NB4 (cell line): ENCODE results near the gene NEMP2.

ENCODE experiments used
- DNase-seq: peaks from one replicate; pipeline ENCODE4 v3.0.0; 2010; ENCODE audit warnings: low read depth
- H3K4me3 ChIP-seq: one replicate; pipeline ENCODE4 v1.5.1; 2011; ENCODE audit warnings: mild to moderate bottlenecking, low read depth, low read length, moderate library complexity
- CTCF ChIP-seq: IDR thresholded peaks from one replicate; pipeline ENCODE4 v1.5.1; 2012; ENCODE audit warnings: low read depth, low read length
- MAX ChIP-seq: IDR thresholded peaks from 2 replicates; pipeline ENCODE4 v1.6.1; 2011; ENCODE audit warnings: low read depth, low read length
- MYC ChIP-seq: IDR thresholded peaks from 2 replicates; pipeline ENCODE4 v1.6.1; 2011; ENCODE audit warnings: low read depth, low read length
- POLR2A ChIP-seq: IDR thresholded peaks from 2 replicates; pipeline ENCODE4 v1.6.1; 2011; ENCODE audit warnings: mild to moderate bottlenecking; ENCODE audit not compliant: insufficient read length; ENCODE audit errors: extremely low read depth

NEMP2 gene

GRCh38 chr2:190579058-190579410 is 44.5 kb upstream of the NEMP2 start:
- TF ChIP-seq POLR2A (no peak), MYC (no peak), MAX (no peak), CTCF (no peak)

GRCh38 chr2:190578158-190579057 is 43.9 kb upstream of the NEMP2 start:
- peak; percentile 72 for DNase-seq
- TF ChIP-seq CTCF = no peak
- TF ChIP-seq POLR2A = no peak
- no peak for TF ChIP-seq MAX
- no peak for TF ChIP-seq MYC
- no peak overlapping the region for H3K4me3 ChIP-seq

More at GRCh38 chr2:190579058-190579410, 44.5 kb upstream of the NEMP2 start:
- no peak overlapping the region for H3K4me3 ChIP-seq
- no peak for DNase-seq

- no peak for TF ChIP-seq POLR2A
- no peak for TF ChIP-seq MYC
- TF ChIP-seq MAX = no peak
- TF ChIP-seq CTCF = no peak
- DNase-seq = no peak
- no peak overlapping the region for H3K4me3 ChIP-seq
These were observed 42.1 kb upstream of the NEMP2 start for GRCh38 chr2:190576573-190576972.

DNA sequence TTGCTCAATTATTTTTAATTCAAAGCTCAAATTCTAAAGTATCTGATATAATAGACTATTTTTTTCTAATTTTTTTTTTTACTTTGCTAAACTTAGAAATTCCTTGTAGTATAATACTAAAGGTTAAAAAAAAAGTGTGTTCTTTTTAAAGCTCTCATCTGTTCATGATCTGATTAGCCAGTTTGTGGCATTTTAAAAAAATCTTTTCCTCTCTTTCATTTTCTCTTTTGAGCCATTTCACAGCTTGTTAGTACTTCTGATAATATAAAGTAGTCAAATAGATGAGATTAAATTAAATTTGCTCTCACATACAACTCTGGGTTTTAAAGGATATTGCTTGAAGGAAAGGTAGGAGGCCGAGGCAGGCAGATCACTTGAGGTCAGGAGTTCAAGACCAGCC is 40.7 kb upstream of the NEMP2 start:
- no peak for DNase-seq
- H3K4me3 ChIP-seq = no peak overlapping the region
- TF ChIP-seq MYC (no peak), CTCF (no peak), MAX (no peak), POLR2A (no peak)

- H3K4me3 ChIP-seq = no peak overlapping the region
- DNase-seq = no peak
- TF ChIP-seq CTCF (no peak), MYC (no peak), POLR2A (no peak), MAX (no peak)
These were observed 39.6 kb upstream of the NEMP2 start for GRCh38 chr2:190574169-190574568.

DNA sequence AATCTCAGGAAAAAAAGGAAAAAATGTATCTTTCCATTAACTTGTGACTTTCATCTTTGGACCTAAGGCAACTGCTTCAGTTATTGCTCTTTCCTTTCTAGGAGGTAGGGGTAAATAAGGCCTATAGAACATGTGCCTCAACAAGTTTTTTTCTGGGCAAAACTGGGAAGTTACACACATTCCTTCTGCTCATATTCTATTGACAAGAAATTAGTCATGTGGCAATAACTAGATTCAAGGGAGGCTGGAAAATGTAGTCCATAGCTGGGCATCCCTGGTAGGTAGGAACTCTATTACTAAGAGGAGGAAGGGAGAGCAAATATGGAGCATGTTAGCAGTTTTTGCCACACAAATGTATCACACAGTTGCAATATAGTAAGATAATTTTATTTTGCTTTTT is 37.7 kb upstream of the NEMP2 start:
- H3K4me3 ChIP-seq = no peak overlapping the region
- no peak for DNase-seq
- no peak for TF ChIP-seq POLR2A
- no peak for TF ChIP-seq MAX
- no peak for TF ChIP-seq CTCF
- no peak for TF ChIP-seq MYC
